IMR-90 (cell line): Measurements from ENCODE around the gene RFPL1. TPM values are rescaled to one million over a fixed set of nuclear protein-coding genes. Genes with fewer than 3 reads are reported as not detected.
"Not testable (repeated sequence)": the region's sequence is repeated elsewhere in the genome, so short reads cannot be mapped to it uniquely, and the experiment has no call there.

Experiments
- ATAC-seq: fragments of 200-7000 bp; cut with Tn5 transposase; 2 replicates; pipeline ENCODE4 v1.9.1; 2020; ENCODE audit warnings: low read depth, mild to moderate bottlenecking, moderate library complexity
- BruUV-seq: library from RNA; stranded (reverse); fragments of 400-500 nt; replicated peaks from 2 replicates; lab custom pipeline; 2021; lab: Mats Ljungman, UMichigan
- CTCF ChIA-PET: fragments of 300-600 bp; formaldehyde crosslinking; extraction: SDS; loops from one replicate; lab custom pipeline; 2021; ENCODE audit warnings: antibody characterized with exemption; lab: Yijun Ruan, JAX
- POLR2A ChIA-PET: fragments of 300-600 bp; sonication (Branson Sonifier 250); formaldehyde crosslinking; loops from one replicate; lab custom pipeline; 2022; ENCODE audit warnings: antibody characterized with exemption; ENCODE audit not compliant: unreplicated experiment; lab: Charles Lee
- DNase-seq: peaks from one replicate; pipeline ENCODE4 v3.0.0; 2013
- H2AFZ ChIP-seq: replicated peaks from 2 replicates; pipeline ENCODE3; 2013; ENCODE audit warnings: low read length, mild to moderate bottlenecking; ENCODE audit not compliant: poor library complexity
- H2AK5ac ChIP-seq: 2 replicates; pipeline ENCODE4 v1.6.1; 2013; ENCODE audit warnings: low read depth, low read length, inconsistent platforms
- H2AK9ac ChIP-seq: replicated peaks from 2 replicates; pipeline ENCODE3; 2013; ENCODE audit warnings: mild to moderate bottlenecking, low read depth, low read length, moderate library complexity; ENCODE audit not compliant: poor library complexity
- H2BK120ac ChIP-seq: 2 replicates; pipeline ENCODE4 v1.6.1; 2013; ENCODE audit warnings: low read depth, low read length, inconsistent platforms
- H2BK15ac ChIP-seq: 3 replicates; pipeline ENCODE4 v1.6.1; 2013; ENCODE audit warnings: low read depth, low read length, inconsistent platforms
- H2BK20ac ChIP-seq: 2 replicates; pipeline ENCODE4 v1.6.1; 2013; ENCODE audit warnings: low read depth, mild to moderate bottlenecking, inconsistent platforms, low read length, moderate library complexity
- H2BK5ac ChIP-seq: 2 replicates; pipeline ENCODE4 v1.6.1; 2013; ENCODE audit warnings: mild to moderate bottlenecking, low read depth, low read length, inconsistent platforms; ENCODE audit not compliant: poor library complexity, severe bottlenecking
- H3K14ac ChIP-seq: replicated peaks from 2 replicates; pipeline ENCODE4 v1.6.1; 2013; ENCODE audit warnings: low read depth, low read length, inconsistent platforms
- H3K18ac ChIP-seq: 2 replicates; pipeline ENCODE4 v1.6.1; 2013; ENCODE audit warnings: low read depth, low read length, control low read depth
- H3K23ac ChIP-seq: 2 replicates; pipeline ENCODE4 v1.6.1; 2013; ENCODE audit warnings: low read depth, low read length, inconsistent platforms
- H3K27ac ChIP-seq: 2 replicates; pipeline ENCODE4 v1.5.1; 2013; ENCODE audit warnings: mild to moderate bottlenecking, control low read depth, low read length; ENCODE audit not compliant: insufficient read depth
- H3K27me3 ChIP-seq: 2 replicates; pipeline ENCODE4 v1.6.1; 2013; ENCODE audit warnings: low read length; ENCODE audit not compliant: control insufficient read depth, insufficient read depth
- H3K36me3 ChIP-seq: 2 replicates; pipeline ENCODE4 v1.6.1; 2013; ENCODE audit warnings: low read length, mixed read lengths; ENCODE audit not compliant: control insufficient read depth, insufficient read depth
- H3K4ac ChIP-seq: 2 replicates; pipeline ENCODE4 v1.6.1; 2013; ENCODE audit warnings: low read depth, low read length, inconsistent platforms
- H3K4me1 ChIP-seq: 2 replicates; pipeline ENCODE4 v1.6.1; 2013; ENCODE audit warnings: low read length, mixed read lengths; ENCODE audit not compliant: control insufficient read depth, insufficient read depth
- H3K4me2 ChIP-seq: 2 replicates; pipeline ENCODE4 v1.6.1; 2013; ENCODE audit warnings: low read depth, mild to moderate bottlenecking, control low read depth, low read length, moderate library complexity
- H3K4me3 ChIP-seq: 2 replicates; pipeline ENCODE4 v1.5.1; 2013; ENCODE audit warnings: low read depth, mild to moderate bottlenecking, control low read depth, low read length, moderate library complexity; ENCODE audit not compliant: insufficient read depth
- H3K56ac ChIP-seq: 2 replicates; pipeline ENCODE4 v1.6.1; 2013; ENCODE audit warnings: low read length, inconsistent platforms; ENCODE audit not compliant: insufficient read depth; ENCODE audit errors: extremely low read depth
- H3K79me1 ChIP-seq, 2 experiments: 2 replicates each; pipeline ENCODE4 v1.6.1; 2013; ENCODE audit warnings: low read length in 2 of 2, inconsistent platforms in 1 of 2, low read depth in 1 of 2
- H3K9ac ChIP-seq: 2 replicates; pipeline ENCODE4 v1.6.1; 2013; ENCODE audit warnings: low read depth, low read length, control low read depth
- H3K9me1 ChIP-seq: 2 replicates; pipeline ENCODE4 v1.6.1; 2013; ENCODE audit warnings: low read length, inconsistent platforms; ENCODE audit not compliant: insufficient read depth
- H3K9me3 ChIP-seq: 2 replicates; pipeline ENCODE4 v1.6.1; 2013; ENCODE audit warnings: low read length; ENCODE audit not compliant: control insufficient read depth, insufficient read depth
- H4K20me1 ChIP-seq: 2 replicates; pipeline ENCODE4 v1.6.1; 2013; ENCODE audit warnings: low read length, inconsistent platforms; ENCODE audit not compliant: insufficient read depth
- H4K5ac ChIP-seq: 2 replicates; pipeline ENCODE4 v1.6.1; 2013; ENCODE audit warnings: mild to moderate bottlenecking, low read depth, low read length, control low read depth
- H4K8ac ChIP-seq, 2 experiments: 2 replicates each; pipeline ENCODE4 v1.6.1; 2013; ENCODE audit warnings: low read depth in 2 of 2, low read length in 2 of 2, control low read depth in 1 of 2, inconsistent platforms in 1 of 2
- H4K91ac ChIP-seq: 2 replicates; pipeline ENCODE4 v1.6.1; 2013; ENCODE audit warnings: low read depth, low read length, inconsistent platforms; ENCODE audit not compliant: insufficient read depth
- WGBS, 2 experiments: methylation state at CpG; one replicate each; pipeline versions ENCODE4 v1.1.5 to v1.1.7; 2013; ENCODE audit warnings: missing lambda C conversion rate in 2 of 2; ENCODE audit not compliant: insufficient read length in 1 of 2; ENCODE audit errors: extremely low coverage in 2 of 2; 5-methylcytosine and 5-hydroxymethylcytosine counted together
- dilution Hi-C: fragments of 300-500 bp; cut with HindIII; formaldehyde crosslinking; loops from one replicate; pipeline ENCODE4 v1.14.3; 2018; ENCODE audit warnings: low sequenced_read_pairs; ENCODE audit not compliant: unreplicated experiment
- in situ Hi-C: fragments of 300-500 bp; cut with MboI; formaldehyde crosslinking; loops from 3 replicates; pipeline ENCODE4 v1.14.3; 2019; ENCODE audit warnings: low sequenced_read_pairs, inconsistent platforms, mixed read lengths
- intact Hi-C: fragments of 100-400 bp; cut with micrococcal nuclease; formaldehyde crosslinking; loops from 2 replicates; pipeline ENCODE4 v1.10.0; 2022
- polyA plus RNA-seq, 3 experiments: library from polyadenylated mRNA; depleted of rRNA; stranded (reverse); fragments of >200 nt; gene quantifications; 2 replicates each; pipeline ENCODE4 v1.2.3, GENCODE V29; 2012; ENCODE audit warnings: low replicate concordance in 1 of 3
- total RNA-seq: library from RNA; depleted of rRNA; stranded (reverse); fragments of >200 nt; gene quantifications from 2 replicates; pipeline ENCODE4 v1.2.3, GENCODE V29; 2012

The RFPL1 gene
- total and polyA plus RNA-seq, 2 of the 4 experiments (the other 2 are of a cell fraction), result not detected

DNA sequence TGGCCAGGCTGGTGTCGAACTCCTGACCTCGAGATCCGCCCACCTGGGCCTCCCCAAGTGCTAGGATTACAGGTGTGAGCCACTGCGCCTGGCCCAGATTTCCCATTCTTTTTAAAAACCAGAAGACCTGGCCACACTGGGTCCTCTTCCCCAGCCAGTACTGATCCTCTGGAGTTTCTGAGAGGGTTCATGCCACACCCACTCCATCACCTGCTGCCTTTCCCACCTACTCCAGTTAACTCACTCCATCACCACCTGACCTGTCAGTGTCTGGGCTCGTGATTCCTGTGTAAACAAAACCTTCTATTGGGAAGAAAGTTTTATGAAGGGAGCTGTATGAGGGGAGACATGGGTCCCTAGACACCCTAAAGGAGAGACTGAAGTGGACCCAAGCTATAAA lies 19.7 kb upstream of the RFPL1 start:
- H2AK5ac ChIP-seq, H3K79me1 ChIP-seq, H3K4me2 ChIP-seq, H3K9me3 ChIP-seq, H3K9ac ChIP-seq, H3K4me1 ChIP-seq, DNase-seq, H2BK5ac ChIP-seq, H2AK9ac ChIP-seq, H3K9me1 ChIP-seq, H3K14ac ChIP-seq, H3K27ac ChIP-seq, H4K8ac ChIP-seq, H2BK120ac ChIP-seq, H4K20me1 ChIP-seq, BruUV-seq, dilution Hi-C loops, ATAC-seq, CTCF ChIA-PET, H4K91ac ChIP-seq, H3K4ac ChIP-seq, intact Hi-C loops, H3K36me3 ChIP-seq, H3K56ac ChIP-seq, H3K4me3 ChIP-seq, H3K18ac ChIP-seq, in situ Hi-C loops, H2BK15ac ChIP-seq, H3K23ac ChIP-seq, POLR2A ChIA-PET, H2AFZ ChIP-seq, H2BK20ac ChIP-seq, H4K5ac ChIP-seq: not testable (repeated sequence)
- H3K27me3 ChIP-seq, result peaks cover 17% of the 10 kb centered on the region
- no CpG with 5 or more reads among the region's 5 CpGs for WGBS, 2 experiments
